NT2/D1 (cell line): ENCODE data around the gene DDAH1.

Experiments used
- YY1 ChIP-seq: IDR thresholded peaks from 2 replicates; pipeline ENCODE4 v1.6.1; 2011; ENCODE audit not compliant: insufficient read length, insufficient read depth
- ZNF274 ChIP-seq: IDR thresholded peaks from 2 replicates; pipeline ENCODE4 v1.6.1; 2011; ENCODE audit warnings: mild to moderate bottlenecking, low read depth, low read length

DNA sequence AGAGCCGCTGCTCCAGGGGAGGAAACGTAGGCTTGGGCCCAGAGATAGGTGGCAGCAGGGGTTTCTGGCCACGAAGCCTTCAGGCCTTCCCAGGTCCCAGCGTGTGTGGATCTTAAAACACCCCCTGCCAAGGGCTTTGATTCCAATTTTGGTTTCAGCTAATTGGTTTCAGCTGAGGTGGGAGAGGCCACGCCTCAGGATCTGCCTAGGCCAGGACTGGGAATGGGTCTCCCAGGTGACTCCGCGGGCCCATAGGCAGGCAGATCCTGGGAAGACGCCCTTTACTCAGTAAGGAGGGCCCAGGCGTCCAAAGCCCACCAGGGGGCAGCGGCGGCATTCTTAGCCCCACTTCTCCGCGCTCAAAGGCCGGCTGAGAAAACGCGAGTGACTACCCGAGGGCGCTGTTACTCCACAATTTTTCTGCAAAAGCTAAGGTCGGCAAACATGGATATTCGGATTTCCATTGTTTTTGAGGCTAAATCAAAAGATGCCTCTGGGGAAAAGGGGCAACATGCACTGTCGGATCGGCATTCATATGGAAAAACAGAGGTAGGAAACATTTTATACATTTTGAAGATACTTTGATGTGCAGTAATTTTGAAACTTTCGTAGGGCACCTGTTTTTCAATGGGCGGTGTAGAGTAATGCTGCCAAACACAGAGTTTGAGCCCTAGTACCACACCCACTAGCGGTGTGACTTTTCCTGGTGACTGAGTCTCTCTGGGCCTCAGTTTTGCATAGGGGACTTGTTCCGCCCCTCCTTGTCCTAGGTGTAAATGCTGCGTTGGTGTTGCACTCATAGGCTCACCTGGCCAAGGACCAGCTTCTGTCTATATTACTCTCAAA, 156.7 kb downstream of the DDAH1 start:
- TF ChIP-seq YY1 (no peak), ZNF274 (no peak)
